Peyer's patch (tissue), 4 donors: ENCODE results near the gene FCAR. TPM values are rescaled to one million over a fixed set of nuclear protein-coding genes. Genes with fewer than 3 reads are reported as not detected.
"Not testable (repeated sequence)": the region's sequence is repeated elsewhere in the genome, so short reads cannot be mapped to it uniquely, and the experiment has no call there.

Source experiments
- DNase-seq, 3 donors: peaks; one replicate each; pipeline ENCODE4 v3.0.0-alpha.2; 2017 to 2019
- H3K27ac ChIP-seq, 4 donors: fragments of 200-600 bp; sonication (generic); one replicate each; pipeline ENCODE4 v1.5.1; 2016 to 2019
- H3K27me3 ChIP-seq, 2 donors: fragments of 200-600 bp; sonication (generic); one replicate each; pipeline ENCODE4 v1.5.1; 2019
- H3K36me3 ChIP-seq, 3 donors: fragments of 200-600 bp; sonication (generic); one replicate each; pipeline ENCODE4 v1.5.1; 2016 to 2019
- H3K4me1 ChIP-seq, 4 donors: fragments of 200-600 bp; sonication (generic); one replicate each; pipeline ENCODE4 v1.5.1; 2016 to 2019
- H3K4me3 ChIP-seq, 4 donors: fragments of 200-600 bp; sonication (generic); 1 replicate in 3 of 4; 2 replicates in 1 of 4; pipeline ENCODE4 v1.5.1; 2016 to 2019; ENCODE audit warnings: mild to moderate bottlenecking in 1 of 4
- H3K9me3 ChIP-seq, 4 donors: fragments of 200-600 bp; sonication (generic); one replicate each; pipeline ENCODE4 v1.5.1; 2016 to 2019; ENCODE audit warnings: mild to moderate bottlenecking in 1 of 4
- POLR2A ChIP-seq, 2 donors: fragments of 450-650 bp; IDR thresholded peaks; one replicate each; pipeline ENCODE4 v1.5.1; 2017; ENCODE audit warnings: antibody characterized with exemption in 2 of 2, mild to moderate bottlenecking in 2 of 2, moderate library complexity in 2 of 2
- total RNA-seq, 4 donors: library from RNA; depleted of rRNA; stranded (reverse); fragments of >200 nt; gene quantifications; one replicate each; pipeline ENCODE4 v1.1.0, GENCODE V29; 2016
- TF ChIP-seq, protein P1 (sequence below), 6 experiments: fragments of 450-650 bp in 4 of 6; fragments of 200-600 bp in 2 of 6; sonication (generic) in 1 of 6; IDR thresholded peaks; one replicate each; pipeline ENCODE4 v1.5.1; 2017 to 2019; ENCODE audit warnings: antibody characterized with exemption in 6 of 6, mild to moderate bottlenecking in 3 of 6, moderate library complexity in 1 of 6

FCAR gene
- total RNA-seq, 4 donors from 2014 or later, result not detected

DNA sequence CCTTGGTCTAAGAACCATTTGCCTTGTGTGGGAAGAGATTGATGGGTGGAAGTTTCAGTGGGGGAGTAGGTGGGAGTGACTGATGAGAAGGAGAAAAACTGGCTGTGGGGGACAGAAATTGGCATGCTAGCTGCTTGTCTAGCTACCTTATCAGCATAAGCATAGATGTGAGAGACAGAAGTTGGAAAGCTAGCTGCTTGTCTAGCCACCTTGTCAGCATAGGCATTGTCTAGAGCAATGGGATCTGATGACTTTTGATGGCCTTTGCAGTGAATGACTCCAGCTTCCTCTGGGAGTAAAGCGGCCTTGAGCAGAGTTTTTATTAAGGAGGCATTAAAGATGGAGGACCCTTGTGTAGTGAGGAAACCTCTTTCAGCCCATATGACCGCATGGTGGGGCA is 22.0 kb downstream of the FCAR start:
- Histone ChIP-seq H3K27ac (no peak overlapping the region), H3K36me3 (no peaks in the 10 kb centered on the region), H3K27me3 (no peaks in the 10 kb centered on the region), H3K9me3 (peaks cover 0 to 3% (median 0%) of the 10 kb centered on the region in 4 donors), H3K4me1 (no peaks in the 10 kb centered on the region), H3K4me3 (no peak overlapping the region)
- TF ChIP-seq, protein P1, sequence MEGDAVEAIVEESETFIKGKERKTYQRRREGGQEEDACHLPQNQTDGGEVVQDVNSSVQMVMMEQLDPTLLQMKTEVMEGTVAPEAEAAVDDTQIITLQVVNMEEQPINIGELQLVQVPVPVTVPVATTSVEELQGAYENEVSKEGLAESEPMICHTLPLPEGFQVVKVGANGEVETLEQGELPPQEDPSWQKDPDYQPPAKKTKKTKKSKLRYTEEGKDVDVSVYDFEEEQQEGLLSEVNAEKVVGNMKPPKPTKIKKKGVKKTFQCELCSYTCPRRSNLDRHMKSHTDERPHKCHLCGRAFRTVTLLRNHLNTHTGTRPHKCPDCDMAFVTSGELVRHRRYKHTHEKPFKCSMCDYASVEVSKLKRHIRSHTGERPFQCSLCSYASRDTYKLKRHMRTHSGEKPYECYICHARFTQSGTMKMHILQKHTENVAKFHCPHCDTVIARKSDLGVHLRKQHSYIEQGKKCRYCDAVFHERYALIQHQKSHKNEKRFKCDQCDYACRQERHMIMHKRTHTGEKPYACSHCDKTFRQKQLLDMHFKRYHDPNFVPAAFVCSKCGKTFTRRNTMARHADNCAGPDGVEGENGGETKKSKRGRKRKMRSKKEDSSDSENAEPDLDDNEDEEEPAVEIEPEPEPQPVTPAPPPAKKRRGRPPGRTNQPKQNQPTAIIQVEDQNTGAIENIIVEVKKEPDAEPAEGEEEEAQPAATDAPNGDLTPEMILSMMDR (IDR thresholded peaks at IDR 0.05), result no peak
- TF ChIP-seq POLR2A (IDR thresholded peaks at IDR 0.05), result no peak
- no peak for DNase-seq

DNA sequence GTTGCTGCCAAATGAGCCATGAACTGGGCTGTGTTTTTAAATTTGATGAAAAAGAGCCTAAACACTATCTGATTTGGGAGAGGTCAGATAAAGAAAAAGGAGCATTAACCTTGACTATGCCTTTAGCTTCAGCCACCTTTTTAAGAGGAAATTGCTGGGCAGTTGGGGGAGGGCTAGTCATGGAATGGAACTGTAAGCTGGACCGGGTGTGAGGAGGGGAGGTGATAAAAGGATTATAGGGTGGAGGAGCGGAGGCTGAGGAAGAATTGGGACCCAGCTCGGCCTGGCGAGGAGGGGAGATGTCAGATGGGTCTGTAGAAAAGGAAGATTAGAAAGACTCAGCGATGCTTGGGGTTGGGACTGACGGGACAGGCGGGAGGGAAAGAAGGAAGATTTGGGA is 24.6 kb downstream of the FCAR start:
- H3K4me3 ChIP-seq, DNase-seq, H3K36me3 ChIP-seq, H3K9me3 ChIP-seq, H3K4me1 ChIP-seq, H3K27me3 ChIP-seq, H3K27ac ChIP-seq: not testable (repeated sequence)

DNA sequence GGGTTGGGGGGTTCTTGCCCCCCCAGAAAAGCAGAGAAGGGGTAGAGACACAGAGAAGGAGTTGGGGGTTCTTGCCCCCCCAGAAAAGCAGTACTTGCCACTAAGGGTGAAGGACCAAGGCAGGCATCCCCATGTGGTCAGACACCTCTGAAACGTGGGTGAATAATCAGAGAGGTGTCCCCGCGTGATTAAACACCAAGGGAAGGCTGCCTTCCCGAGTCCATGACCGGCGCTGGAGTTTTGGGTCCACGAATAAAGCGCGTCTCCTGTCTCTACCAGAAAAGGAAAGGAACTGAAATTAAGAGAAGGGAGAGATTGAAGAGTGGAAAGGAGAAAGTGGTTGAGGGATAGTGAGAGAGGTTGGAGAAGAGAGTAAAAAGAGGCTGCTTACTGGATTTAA is 25.6 kb downstream of the FCAR start:
- H3K9me3 ChIP-seq, H3K36me3 ChIP-seq, H3K27me3 ChIP-seq, H3K4me1 ChIP-seq, H3K27ac ChIP-seq, DNase-seq, H3K4me3 ChIP-seq: not testable (repeated sequence)

DNA sequence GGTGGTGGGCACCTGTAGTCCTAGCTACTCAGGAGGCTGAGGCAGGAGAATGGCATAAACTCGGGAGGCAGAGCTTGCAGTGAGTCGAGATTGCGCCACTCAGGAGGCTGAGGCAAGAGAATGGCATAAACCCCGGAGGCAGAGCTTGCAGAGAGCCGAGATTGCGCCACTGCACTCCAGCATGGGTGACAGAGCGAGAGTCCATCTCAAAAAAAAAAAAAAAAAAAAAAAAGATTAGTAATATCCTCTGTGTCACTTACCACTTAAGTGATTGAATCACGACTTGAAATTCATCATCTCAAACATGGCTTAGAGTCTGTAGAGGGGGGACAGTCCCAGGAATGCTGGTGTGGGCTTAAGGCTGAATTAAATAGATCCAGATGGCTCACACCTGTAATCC is 27.1 kb downstream of the FCAR start:
- H3K27me3 ChIP-seq, H3K9me3 ChIP-seq, H3K27ac ChIP-seq, H3K36me3 ChIP-seq, DNase-seq, H3K4me3 ChIP-seq, H3K4me1 ChIP-seq: not testable (repeated sequence)

DNA sequence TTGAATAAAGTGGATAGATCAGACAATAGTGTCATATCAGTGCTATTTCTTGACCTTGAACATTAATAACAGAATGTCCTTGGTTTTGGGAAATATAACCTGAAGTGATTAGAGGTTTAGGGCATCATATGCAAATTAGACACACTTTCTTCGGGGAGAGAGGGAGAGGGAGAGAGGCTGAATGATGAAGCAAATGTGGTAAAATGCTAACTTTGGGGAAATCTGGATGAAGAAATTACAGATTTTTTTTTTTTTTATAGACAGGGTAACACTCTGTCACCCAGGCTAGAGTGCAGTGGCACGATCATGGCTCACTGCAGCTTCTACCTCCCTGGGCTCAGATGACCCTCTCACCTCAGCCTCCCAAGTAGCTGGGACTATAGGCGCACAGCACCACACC is 28.0 kb downstream of the FCAR start:
- Histone ChIP-seq H3K36me3 (no peaks in the 10 kb centered on the region), H3K4me1 (no peaks in the 10 kb centered on the region), H3K27ac (no peak overlapping the region), H3K9me3 (no peaks in the 10 kb centered on the region), H3K27me3 (no peaks in the 10 kb centered on the region), H3K4me3 (no peak overlapping the region)
- TF ChIP-seq POLR2A (IDR thresholded peaks at IDR 0.05), result no peak
- TF ChIP-seq, protein P1 (IDR thresholded peaks at IDR 0.05), result no peak
- no peak for DNase-seq

DNA sequence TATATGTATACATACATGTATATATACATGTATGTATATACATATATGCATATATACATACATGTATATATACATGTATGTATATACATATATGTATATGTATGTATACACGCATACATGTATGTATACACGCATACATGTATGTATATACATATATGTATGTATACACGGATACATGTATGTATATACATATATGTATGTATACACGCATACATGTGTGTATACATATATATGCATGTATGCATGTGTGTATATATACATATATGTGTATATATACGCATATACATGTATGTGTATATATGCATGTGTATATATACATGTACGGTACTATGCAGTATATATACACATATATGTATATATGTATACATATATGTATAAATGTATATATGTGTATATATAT is 29.3 kb downstream of the FCAR start:
- H3K36me3 ChIP-seq, result no peaks in the 10 kb centered on the region
- H3K4me1 ChIP-seq, result no peaks in the 10 kb centered on the region
- H3K27me3 ChIP-seq, result no peaks in the 10 kb centered on the region
- H3K9me3 ChIP-seq, result no peaks in the 10 kb centered on the region
- no peak overlapping the region for H3K4me3 ChIP-seq
- TF ChIP-seq, protein P1 (IDR thresholded peaks at IDR 0.05), result no peak
- no peak for TF ChIP-seq POLR2A (IDR thresholded peaks at IDR 0.05)
- H3K27ac ChIP-seq, result no peak overlapping the region
- no peak for DNase-seq

DNA sequence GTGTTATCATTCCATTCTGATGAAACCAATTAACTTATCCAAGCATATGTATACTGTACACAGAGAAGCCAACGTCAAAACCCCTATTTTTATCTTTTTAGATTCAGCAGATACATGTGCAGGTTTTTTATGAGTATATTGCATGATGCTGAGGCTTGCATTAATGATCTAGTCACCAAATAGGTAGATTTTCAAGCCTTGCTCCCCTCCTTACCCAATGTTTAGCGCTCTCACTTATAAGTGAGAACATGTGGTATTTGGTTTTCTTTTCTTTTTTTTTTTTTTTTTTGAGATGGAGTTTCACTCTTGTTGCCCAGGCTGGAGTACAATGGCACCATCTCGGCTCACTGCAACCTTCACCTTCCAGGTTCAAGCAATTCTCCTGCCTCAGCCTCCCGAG is 30.2 kb downstream of the FCAR start:
- not testable (repeated sequence) for H3K36me3 ChIP-seq, H3K27me3 ChIP-seq, H3K4me1 ChIP-seq, H3K4me3 ChIP-seq, H3K27ac ChIP-seq, DNase-seq, H3K9me3 ChIP-seq

DNA sequence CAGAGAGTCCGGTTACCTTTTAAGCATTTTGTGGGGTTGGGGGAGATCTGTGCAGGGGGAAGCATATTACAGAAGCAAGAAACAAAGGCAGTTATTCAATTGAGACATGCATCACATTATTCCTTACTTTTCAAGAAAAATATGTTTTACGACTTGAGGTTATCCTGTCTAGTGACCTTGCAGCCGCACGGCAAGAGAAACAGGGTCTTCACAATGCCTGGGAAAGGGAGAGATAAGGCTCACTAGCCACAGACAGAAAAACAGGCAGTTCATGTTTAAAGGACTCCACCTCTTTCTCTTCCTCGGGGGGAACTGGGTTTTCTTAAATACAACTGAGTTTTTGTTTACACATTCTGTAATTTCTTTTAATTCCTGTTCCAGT is 31.4 kb downstream of the FCAR start:
- no peaks in the 10 kb centered on the region for H3K36me3 ChIP-seq
- no peaks in the 10 kb centered on the region for H3K9me3 ChIP-seq
- H3K4me1 ChIP-seq, result no peaks in the 10 kb centered on the region
- H3K27me3 ChIP-seq, result no peaks in the 10 kb centered on the region
- no peak overlapping the region for H3K4me3 ChIP-seq
- TF ChIP-seq, protein P1 (IDR thresholded peaks at IDR 0.05), result no peak
- no peak for TF ChIP-seq POLR2A (IDR thresholded peaks at IDR 0.05)
- DNase-seq, result no peak
- H3K27ac ChIP-seq, result no peak overlapping the region
